ENCODE data around the gene CPLANE2.
"Not testable (repeated sequence)": the region's sequence is repeated elsewhere in the genome, so short reads cannot be mapped to it uniquely, and the experiment has no call there.

The CPLANE2 gene

DNA sequence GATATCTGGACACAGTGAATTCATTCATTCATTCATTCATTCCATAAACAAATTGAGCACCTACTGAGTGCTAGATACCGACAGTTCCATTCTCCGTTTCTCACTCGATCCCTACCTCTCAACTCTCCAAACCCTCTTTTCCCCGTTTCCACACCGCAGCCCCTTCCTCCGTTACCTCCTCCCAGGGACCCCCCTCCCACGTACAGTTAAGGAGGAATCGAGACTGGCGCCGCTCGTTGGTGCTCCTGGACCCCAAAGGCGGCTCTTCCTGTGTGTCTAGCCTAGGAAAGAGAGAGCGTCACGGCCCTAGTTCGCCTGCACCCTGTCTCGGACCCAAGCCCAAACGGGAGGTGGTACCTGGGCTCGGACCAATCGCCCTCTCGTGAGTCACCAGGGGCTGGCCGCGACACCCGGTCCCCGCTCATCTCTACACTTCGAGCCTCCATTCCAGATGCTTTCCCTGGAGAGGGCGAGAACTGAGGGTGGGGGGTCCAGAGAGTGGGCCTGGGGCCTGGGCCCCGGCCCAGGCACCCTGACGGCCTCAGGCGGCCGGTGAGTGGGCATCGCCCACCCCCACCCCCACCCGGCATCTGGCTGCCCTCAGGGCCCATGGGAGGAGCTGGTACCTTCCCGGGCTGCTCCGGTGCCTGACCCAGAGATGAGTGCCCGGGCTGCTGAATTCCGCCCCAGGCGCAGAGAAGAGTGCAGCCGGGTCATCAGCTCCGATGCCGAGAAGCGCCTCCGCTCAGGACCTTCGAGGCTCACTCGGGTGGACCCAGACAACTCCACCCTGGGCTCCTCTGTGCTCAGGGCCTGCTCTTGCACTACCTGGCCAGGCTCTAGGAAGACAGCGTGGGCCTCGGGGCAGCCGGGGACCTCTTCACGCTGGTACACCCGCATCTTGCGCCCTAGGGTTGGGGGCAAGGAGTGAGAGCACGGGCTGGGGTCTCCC, 29.4 kb downstream of the CPLANE2 start:
- DNase-seq: peak; percentile 44

DNA sequence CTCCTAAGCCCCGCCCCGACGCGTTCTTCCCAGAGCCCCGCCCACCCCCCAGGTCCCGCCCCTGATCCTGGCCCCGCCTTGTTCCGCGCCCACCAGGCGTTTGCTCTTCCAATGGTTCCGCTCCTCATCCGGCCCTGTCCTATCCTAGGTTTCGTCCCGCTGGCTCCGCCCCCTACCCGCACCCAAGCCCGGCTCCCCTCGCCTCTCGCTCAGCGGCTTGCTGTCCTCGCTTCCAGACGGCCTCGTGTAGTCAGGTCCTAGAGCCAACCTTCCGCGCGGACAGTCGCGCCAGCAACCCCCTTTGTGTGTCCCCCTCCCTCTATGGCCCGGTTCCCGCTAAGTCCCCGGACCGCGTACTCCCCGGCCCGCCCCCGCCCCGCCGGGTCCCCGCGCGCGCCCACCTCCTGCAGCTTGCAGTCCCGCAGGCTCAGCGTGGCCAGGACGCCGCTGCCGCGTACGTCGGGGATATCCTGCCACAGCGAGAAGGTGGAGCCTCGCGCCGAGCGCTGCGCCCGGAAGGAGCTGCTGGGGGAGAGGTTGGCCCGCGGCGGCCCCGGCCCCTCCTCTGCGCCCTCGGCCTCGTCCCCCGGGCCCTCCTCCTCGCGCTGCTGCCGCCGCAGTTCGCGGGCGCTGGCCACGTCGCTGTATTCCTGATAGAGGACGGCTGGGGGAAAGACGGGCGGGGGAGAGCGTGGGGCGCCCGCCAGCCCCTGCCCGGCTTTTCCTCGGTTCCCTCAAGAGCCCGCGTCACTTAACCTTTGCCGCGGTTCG, 30.3 kb downstream of the CPLANE2 start:
- DNase-seq: peak; percentile 98

DNA sequence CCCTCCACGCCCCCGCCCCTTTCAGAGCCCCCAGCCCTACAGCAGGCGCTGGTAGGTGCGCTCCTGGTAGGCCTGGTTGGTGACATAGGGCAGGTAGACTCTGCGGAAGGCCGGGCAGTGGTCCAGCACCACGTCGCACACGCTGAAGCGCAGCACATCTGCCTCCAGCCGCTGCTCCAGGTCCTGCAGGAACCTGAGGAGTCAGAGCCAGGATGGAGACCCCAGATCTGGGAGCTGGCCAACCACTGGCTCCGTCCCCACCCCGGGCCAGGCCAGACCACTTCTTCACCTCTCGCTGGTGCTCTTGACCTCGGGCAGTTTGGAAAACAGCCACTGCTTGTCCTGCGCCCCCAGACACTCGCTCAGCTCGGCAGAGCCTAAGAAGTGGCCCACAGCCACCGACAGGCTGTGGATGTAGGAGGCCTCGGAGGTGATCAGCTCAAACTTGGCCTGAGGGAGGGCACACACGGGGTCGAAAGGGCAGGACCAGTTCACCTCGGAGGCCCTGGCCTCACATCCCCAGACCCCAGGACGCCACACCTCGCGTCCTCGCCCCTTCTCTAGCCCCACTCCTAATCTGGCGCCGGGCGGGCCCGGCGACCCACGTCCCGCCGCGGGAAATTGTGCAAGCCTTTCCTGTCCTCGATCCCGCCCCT, 31.0 kb downstream of the CPLANE2 start:
- no peak for DNase-seq

- no peak for DNase-seq
Observed at GRCh38 chr1:16205334-16205671, 31.7 kb downstream of the CPLANE2 start.

GRCh38 chr1:16204634-16205333, 32.2 kb downstream of the CPLANE2 start:
- no peak for DNase-seq

DNA sequence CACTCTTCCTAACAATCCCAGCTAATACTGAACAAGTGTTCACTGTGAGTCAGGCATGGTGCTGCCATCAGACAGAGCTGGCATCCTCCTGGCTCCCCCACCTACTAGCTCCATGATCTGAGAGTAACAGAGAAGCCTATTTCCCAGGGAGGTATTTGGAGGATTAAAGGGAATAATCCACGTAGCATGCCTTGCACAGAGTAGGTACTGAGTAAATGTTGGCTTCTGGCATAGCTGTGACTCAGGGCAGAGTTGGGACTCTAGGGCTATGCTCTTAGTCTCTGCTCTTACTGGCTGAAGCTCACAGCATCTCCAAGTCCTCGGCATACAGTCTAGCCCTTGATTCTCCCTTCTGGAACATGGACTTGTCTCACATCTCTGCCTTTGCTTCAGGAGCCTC, 32.8 kb downstream of the CPLANE2 start:
- DNase-seq: no peak

GRCh38 chr1:16203550-16203949, 33.4 kb downstream of the CPLANE2 start:
- no peak for DNase-seq

DNA sequence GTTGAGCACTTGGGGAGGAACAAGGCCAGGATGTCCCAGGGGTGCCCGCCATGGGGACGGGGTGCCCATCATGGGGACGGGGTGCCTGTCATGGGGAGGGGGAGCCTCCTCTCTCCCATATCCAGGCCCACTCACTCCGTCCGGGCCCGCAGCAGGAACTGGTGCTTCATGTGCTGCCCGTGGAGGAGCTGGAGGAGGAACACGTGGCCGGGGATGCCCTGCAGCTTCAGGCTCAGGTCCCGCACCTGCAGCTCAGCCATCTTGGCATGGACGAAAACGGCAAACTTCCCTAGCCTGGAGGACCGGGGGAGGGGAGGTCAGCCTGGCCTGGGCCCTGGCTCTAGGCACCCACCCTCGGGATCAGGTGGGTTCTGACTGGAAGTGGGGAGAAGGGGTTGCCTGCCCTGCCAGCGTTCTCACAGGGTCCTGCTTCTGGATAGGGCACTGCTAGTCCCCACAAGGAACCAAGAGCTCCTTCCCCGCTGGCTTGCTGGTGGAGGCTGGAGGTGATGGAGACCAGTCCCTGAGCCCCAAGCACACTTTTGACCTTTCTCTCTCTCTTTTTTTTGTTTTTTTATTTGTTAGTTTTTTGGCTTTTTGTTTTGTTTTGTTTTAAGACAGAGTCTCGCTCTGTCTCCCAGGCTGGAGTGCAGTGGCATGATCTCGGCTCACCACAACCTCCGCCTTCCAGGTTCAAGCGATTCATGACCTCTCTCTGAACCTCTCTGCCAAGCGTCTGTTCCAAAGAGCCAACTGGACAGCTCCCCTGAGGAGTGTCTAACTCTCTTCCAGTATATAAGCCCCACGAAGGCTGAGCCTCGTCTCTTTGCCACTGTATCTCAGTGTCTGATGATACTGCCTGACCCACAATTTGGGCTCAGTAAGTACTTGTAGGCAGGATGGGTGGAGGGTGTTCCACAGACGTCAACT, 34.4 kb downstream of the CPLANE2 start:
- no peak for DNase-seq

DNA sequence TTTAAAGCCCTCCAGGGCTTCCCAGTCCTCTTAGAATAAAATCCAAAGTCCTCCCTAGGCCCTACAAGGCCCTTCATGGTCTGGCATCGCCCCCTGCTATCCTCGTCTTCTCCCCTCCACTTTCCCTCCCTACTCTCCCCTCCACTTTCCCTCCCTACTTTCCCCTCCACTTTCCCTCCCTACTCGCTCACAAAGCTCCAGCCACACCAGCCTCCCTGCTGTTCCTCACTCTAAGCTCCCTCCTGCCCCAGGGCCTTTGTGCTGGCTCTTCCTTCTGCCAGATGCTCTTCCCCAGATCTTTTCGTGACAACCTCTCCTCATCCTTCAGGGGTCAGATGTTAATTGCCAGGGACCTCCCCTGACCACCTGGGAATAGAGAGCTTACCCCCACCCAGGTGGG, 37.3 kb downstream of the CPLANE2 start:
- DNase-seq: no peak

DNA sequence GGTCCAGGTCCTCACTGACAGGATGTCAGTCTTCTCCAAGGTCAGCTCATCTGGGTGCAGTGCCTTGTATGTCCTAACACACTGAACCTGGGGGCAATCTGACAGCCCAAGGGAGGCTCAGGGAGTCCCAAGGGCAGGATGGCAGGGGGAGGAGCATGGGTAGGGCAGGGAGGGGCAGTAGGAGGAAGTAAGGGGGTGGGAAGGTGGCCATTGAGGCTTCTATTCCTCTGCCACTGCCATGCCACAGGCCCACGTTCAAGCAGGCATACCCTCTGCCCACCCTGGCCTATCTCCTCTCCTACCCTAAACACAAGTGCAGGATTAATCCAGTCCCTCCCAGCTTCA, 37.9 kb downstream of the CPLANE2 start:
- no peak for DNase-seq

DNA sequence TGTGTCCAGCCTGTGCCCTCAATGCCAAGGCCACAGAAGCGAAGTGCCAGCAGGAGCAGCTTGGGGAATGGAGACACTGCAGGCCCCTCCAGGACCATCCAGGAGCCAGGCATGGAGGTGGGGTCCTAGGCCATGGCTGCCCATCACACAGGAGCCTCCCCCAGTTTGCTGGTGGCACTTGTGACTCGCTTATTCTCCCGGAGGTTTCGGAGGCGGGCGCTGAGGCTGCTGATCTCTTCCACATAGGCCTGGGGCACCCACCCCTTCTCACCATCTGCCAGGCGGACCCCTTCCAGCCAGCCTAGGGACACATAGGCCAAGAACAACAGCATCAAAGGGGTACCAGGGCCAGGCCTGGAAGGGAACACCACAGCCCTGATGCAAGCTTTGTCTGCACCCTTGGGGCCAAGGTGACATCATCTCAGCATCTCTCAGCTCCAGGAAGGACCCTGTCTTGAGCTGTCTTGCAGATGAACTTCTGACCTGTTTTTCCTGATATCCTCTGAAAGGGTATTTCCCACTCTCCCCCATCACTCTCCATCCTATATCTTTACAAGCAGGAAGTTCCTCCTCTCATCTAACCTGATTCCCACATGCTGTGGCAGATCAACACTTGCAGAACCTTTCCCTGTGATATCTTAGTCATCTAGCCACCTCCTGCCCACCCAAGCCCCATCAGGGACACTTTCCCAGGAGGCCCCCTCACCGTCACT, 38.4 kb downstream of the CPLANE2 start:
- no peak for DNase-seq

GRCh38 chr1:16196874-16197273, 40.1 kb downstream of the CPLANE2 start:
- DNase-seq: no peak

DNA sequence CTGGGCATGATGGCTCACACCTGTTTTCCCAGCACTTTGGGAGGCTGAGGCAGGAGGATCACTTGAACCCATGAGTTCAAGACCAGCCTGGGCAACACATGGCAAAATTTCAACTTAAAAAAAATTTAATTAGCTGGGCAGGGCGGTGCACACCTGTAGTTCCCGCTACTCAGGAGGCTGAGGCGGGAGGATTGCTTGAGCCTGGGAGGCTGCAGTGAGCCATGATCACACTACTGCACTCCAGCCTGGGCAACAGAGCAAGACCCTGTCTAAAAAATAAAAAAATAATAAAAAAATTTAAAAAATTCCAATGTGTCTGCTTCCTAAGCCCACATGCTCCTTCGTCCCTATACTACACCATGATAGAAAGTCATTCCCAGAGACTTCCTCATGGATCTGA, 40.8 kb downstream of the CPLANE2 start:
- DNase-seq: not testable (repeated sequence)

- DNase-seq: no peak
Observed at GRCh38 chr1:16195518-16195905, 41.5 kb downstream of the CPLANE2 start.

GRCh38 chr1:16191916-16192546, 45.0 kb downstream of the CPLANE2 start:
- DNase-seq: no peak

DNA sequence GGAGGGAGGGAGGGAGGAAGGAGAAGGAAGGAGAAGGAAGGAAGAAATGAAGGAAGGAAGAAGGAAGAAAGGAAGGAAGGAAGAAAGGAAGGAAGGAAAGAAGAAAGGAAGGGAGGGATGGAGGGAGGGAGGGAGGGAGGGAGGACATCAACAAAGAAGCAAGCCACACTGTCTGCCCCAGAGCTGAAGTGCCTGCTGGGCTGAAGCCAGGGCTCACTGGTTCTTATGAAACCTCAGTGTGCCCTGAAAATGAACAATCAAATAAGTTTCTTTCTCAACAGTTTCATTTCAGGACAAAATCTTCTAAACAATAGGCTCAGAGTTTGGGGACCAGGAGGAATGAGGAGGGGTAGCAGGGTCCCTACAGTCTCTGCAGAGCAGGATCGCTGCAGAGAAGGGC, 45.7 kb downstream of the CPLANE2 start:
- no peak for DNase-seq

DNA sequence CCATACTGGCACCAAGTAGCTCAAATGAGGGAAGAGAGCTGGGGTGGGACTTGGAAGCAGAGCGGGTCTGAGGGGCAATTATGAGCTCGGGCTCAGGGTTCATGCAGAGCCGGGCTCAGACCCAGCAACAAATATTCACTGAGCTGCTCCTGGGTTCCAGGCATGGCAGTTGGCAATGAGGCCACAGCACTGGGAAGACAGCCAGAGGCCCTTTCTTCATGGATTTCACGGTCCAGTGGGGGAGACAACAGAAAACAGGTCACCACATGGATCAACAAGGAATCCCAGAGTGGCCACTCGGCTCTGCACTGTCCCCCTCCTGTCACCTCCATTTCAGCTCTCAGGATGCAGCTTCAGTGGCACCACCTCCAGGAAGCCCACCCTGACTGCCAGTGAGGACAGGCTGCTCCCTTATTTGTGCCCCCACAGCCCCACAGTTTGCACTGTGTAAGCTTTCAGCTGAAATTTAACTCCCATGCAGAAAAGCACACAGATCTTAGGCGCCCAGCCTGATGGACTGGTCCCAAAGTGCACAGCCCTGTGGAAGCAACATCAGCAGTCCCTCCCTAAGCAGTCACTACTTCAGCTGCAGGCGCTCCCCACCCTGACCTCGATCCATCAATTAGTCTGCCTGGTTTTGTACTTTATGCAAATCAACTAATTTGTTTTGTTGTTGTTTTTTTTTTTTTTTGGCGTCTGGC, 46.9 kb downstream of the CPLANE2 start:
- DNase-seq: no peak

DNA sequence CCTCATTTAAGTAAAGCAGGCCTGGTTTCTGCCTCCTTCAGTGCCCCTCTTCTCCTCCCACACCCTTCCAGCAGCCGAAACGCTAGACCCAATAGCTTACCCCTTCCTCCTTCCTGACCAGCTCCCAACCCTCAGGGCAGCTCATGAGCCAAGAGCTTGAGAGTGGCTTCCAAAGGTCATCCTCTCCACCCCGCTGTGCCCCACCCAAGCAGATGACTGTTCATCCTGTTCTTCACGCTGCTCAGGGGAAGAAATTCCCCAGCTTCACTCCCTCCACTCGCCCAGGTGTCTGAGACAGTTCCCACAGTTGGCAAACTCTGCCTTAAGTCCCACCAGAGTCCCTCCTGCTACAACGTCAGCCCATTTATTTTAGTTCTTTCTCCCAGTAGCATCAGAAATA, 48.0 kb downstream of the CPLANE2 start:
- no peak for DNase-seq

DNA sequence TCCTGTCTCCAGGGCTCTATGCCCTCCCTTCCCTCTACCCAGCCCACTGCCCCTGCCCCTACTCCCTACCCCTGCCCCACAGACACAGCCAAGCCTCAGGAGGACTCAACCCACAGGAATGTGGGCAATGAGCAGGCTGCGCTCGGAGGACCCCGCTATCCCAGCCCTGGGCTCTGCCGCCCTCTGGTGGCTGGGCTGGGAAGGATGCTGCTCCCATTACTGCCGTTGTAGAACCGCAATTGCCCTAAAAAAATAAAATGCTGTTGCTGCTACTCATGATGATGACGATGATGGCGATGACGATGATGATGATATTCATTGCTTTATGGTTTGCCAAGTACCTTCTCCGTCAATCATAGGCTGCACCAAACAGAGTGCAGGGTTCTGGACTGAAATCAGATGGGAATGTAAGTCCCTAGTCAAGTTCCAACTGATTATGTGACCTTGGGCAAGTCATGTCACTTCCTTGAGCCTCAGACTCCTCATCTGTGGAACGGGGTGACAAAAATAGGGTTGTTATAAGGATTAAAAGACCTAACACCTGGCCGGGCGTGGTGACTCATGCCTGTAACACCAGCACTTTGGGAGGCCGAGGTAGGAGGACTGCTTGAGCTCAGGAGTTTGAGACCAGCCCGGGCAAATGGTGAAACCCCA, 49.1 kb downstream of the CPLANE2 start:
- peak; percentile 77 for DNase-seq
